SU-DHL-6 (cell line): ENCODE data around the gene SRXN1.

Experiments
- H2AFZ ChIP-seq: fragments of 200-600 bp; sonication (generic); 2 replicates; pipeline ENCODE4 v1.6.1; 2014; ENCODE audit warnings: low read depth, mild to moderate bottlenecking, moderate library complexity, mixed read lengths, antibody characterized with exemption, low read length; ENCODE audit not compliant: severe bottlenecking
- H3F3A ChIP-seq: fragments of 200-600 bp; shearing (Covaris generic); 2 replicates; pipeline ENCODE4 v1.6.0; 2016; ENCODE audit warnings: antibody characterized with exemption, mild to moderate bottlenecking; ENCODE audit not compliant: insufficient read depth
- H3K27ac ChIP-seq: fragments of 200-600 bp; sonication (generic); 2 replicates; pipeline ENCODE4 v1.5.1; 2016; ENCODE audit warnings: low read depth, mild to moderate bottlenecking, low read length, moderate library complexity, mixed read lengths
- H3K27me3 ChIP-seq: fragments of 200-600 bp; sonication (generic), shearing (Covaris generic); 2 replicates; pipeline ENCODE4 v1.6.0; 2014; ENCODE audit warnings: mild to moderate bottlenecking, low read length
- H3K36me3 ChIP-seq: fragments of 200-600 bp; sonication (generic); 2 replicates; pipeline ENCODE4 v1.6.1; 2014; ENCODE audit warnings: mild to moderate bottlenecking, low read length, mixed read lengths
- H3K4me2 ChIP-seq: fragments of 300-600, 200-600 bp; shearing (Covaris generic), sonication (generic); 2 replicates; pipeline ENCODE4 v1.6.0; 2014; ENCODE audit warnings: low read length, low read depth, mild to moderate bottlenecking; ENCODE audit not compliant: poor library complexity, severe bottlenecking
- H3K4me3 ChIP-seq: fragments of 200-600 bp; sonication (generic); 2 replicates; pipeline ENCODE4 v1.5.1; 2014; ENCODE audit warnings: antibody characterized with exemption, low read length, mild to moderate bottlenecking, mixed read lengths; ENCODE audit not compliant: insufficient read depth, poor library complexity, severe bottlenecking
- H3K79me2 ChIP-seq: fragments of 200-600 bp; sonication (generic); 2 replicates; pipeline ENCODE4 v1.6.1; 2014; ENCODE audit warnings: mild to moderate bottlenecking, low read length, moderate library complexity; ENCODE audit not compliant: insufficient read depth
- H3K9ac ChIP-seq: fragments of 200-600 bp; sonication (generic); 2 replicates; pipeline ENCODE4 v1.7.0; 2014; ENCODE audit warnings: mild to moderate bottlenecking, low read length
- H3K9me2 ChIP-seq: fragments of 200-600 bp; sonication (generic); replicated peaks from 2 replicates; pipeline ENCODE4 v1.6.1; 2014; ENCODE audit warnings: low read length; ENCODE audit not compliant: insufficient read depth
- H3K9me3 ChIP-seq: fragments of 200-600 bp; sonication (generic); 2 replicates; pipeline ENCODE4 v1.6.1; 2014; ENCODE audit warnings: low read length, mixed read lengths; ENCODE audit not compliant: insufficient read depth
- H4K20me1 ChIP-seq: fragments of 200-600 bp; sonication (generic); 2 replicates; pipeline ENCODE4 v1.6.1; 2014; ENCODE audit warnings: low read depth, mild to moderate bottlenecking, antibody characterized with exemption, low read length, moderate library complexity, mixed read lengths
- EZH2phosphoT487 ChIP-seq: fragments of 200-600 bp; sonication (generic), shearing (Covaris generic); conservative IDR thresholded peaks from 2 replicates; pipeline ENCODE4 v1.6.1; 2018; ENCODE audit warnings: mild to moderate bottlenecking, antibody characterized with exemption, low read length, moderate library complexity, mixed read lengths
- TF ChIP-seq, protein P1 (sequence below): fragments of 200-600 bp; sonication (generic); IDR thresholded peaks from one replicate; pipeline ENCODE4 v1.5.1; 2017; ENCODE audit warnings: antibody characterized with exemption, mild to moderate bottlenecking, low read length, moderate library complexity; ENCODE audit not compliant: insufficient read depth, poor library complexity, severe bottlenecking

Gene SRXN1

DNA sequence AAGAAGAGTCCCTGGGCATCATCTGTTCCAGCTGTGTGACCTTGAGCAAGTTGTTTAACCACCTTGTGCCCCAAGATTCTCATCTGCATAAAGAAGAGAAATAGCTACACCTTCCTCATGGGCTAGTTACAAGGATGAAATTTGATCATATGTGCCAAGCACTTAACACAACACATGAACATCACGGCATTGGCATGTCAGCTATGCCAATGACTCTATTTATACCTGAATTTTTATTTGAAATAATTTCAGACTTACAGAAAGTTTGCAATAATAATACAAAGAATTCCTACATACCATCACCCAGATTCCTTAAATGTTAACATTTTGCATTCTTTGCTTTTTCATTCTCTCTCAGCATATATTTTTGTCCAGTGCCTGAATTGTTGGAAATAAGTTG lies 21.9 kb downstream of the SRXN1 start:
- Histone ChIP-seq H3K27ac (no peak overlapping the region), H3K36me3 (no peaks in the 10 kb centered on the region), H3K9me2 (no peaks in the 10 kb centered on the region), H3K9ac (no peak overlapping the region), H3K27me3 (no peaks in the 10 kb centered on the region), H2AFZ (no peak overlapping the region), H3K9me3 (no peaks in the 10 kb centered on the region), H4K20me1 (no peaks in the 10 kb centered on the region), H3K4me3 (no peak overlapping the region), H3K4me2 (no peak overlapping the region), H3K79me2 (no peaks in the 10 kb centered on the region), H3F3A (no peaks in the 10 kb centered on the region)
- TF ChIP-seq EZH2phosphoT487: no peak
- TF ChIP-seq, protein P1, sequence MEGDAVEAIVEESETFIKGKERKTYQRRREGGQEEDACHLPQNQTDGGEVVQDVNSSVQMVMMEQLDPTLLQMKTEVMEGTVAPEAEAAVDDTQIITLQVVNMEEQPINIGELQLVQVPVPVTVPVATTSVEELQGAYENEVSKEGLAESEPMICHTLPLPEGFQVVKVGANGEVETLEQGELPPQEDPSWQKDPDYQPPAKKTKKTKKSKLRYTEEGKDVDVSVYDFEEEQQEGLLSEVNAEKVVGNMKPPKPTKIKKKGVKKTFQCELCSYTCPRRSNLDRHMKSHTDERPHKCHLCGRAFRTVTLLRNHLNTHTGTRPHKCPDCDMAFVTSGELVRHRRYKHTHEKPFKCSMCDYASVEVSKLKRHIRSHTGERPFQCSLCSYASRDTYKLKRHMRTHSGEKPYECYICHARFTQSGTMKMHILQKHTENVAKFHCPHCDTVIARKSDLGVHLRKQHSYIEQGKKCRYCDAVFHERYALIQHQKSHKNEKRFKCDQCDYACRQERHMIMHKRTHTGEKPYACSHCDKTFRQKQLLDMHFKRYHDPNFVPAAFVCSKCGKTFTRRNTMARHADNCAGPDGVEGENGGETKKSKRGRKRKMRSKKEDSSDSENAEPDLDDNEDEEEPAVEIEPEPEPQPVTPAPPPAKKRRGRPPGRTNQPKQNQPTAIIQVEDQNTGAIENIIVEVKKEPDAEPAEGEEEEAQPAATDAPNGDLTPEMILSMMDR: no peak

DNA sequence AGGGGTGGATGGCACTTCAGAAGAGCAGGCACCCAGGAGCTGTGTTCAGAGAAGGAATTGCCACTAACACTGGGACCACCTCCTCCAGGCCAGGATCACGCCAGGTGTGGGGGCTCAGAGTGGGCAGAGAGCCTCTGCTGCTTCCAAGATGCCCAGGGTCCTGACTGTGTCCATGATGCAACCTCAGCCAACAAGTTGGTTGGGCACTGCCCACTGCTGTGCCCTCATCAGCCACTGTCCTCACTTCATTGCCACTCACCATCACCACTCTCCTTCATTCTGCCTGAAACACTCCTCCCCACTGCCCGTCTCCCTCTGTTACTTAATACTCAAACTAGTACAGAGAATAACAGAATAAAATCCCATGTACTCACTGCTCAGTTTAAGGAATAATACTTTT lies 26.4 kb downstream of the SRXN1 start:
- H3K4me2 ChIP-seq: no peak overlapping the region
- H3K4me3 ChIP-seq: no peak overlapping the region
- H3K79me2 ChIP-seq: no peaks in the 10 kb centered on the region
- no peak overlapping the region for H3K27ac ChIP-seq
- H3K9me3 ChIP-seq: no peaks in the 10 kb centered on the region
- no peaks in the 10 kb centered on the region for H4K20me1 ChIP-seq
- H3F3A ChIP-seq: no peaks in the 10 kb centered on the region
- no peaks in the 10 kb centered on the region for H3K36me3 ChIP-seq
- TF ChIP-seq, protein P1: no peak
- no peak for TF ChIP-seq EZH2phosphoT487
- H3K9me2 ChIP-seq: no peaks in the 10 kb centered on the region
- H2AFZ ChIP-seq: no peak overlapping the region
- H3K9ac ChIP-seq: no peak overlapping the region
- H3K27me3 ChIP-seq: no peaks in the 10 kb centered on the region

DNA sequence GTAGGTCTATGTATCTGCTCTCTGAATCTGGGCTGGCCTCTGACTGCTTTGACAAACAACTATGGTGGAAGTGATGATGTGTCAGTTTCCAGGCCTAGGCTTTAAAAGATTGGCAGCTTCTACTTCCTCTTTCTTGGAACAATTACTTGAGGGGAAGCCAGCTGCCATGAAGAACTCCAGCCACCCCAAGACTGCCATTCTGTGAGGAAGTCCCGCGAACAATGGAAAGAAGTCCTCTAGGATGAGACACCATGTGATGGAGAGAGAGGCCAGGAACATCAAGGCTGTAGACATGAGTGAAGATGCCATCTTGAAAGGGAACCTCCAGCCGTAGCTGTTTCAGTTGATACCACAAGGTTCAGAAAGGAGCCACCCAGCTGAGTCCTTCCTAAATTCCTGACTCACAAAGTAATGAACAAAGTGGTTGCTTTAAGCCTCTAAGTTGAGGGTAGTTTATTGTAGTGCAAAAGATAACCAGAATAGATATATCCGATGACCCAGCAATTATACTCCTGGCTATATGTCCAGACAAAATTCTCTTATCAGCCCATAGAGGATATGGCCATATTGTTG lies 27.6 kb downstream of the SRXN1 start:
- H3K36me3 ChIP-seq: no peaks in the 10 kb centered on the region
- no peaks in the 10 kb centered on the region for H3F3A ChIP-seq
- no peaks in the 10 kb centered on the region for H3K9me3 ChIP-seq
- H3K27me3 ChIP-seq: no peaks in the 10 kb centered on the region
- no peak overlapping the region for H3K9ac ChIP-seq
- no peak overlapping the region for H3K4me3 ChIP-seq
- no peak overlapping the region for H3K27ac ChIP-seq
- H3K4me2 ChIP-seq: no peak overlapping the region
- no peaks in the 10 kb centered on the region for H3K9me2 ChIP-seq
- no peak overlapping the region for H2AFZ ChIP-seq
- no peaks in the 10 kb centered on the region for H4K20me1 ChIP-seq
- H3K79me2 ChIP-seq: no peaks in the 10 kb centered on the region
- no peak for TF ChIP-seq EZH2phosphoT487
- TF ChIP-seq, protein P1: no peak
